K562 (cell line): Measurements from ENCODE around the gene PFKP. TPM values are rescaled to one million over a fixed set of nuclear protein-coding genes. Genes with fewer than 3 reads are reported as not detected.

ENCODE experiments used
- ARID3B ChIP-seq: fragments of 250-450 bp; sonication (Bioruptor Pico); IDR thresholded peaks from 2 replicates; pipeline ENCODE4 v1.4.0; 2020; ENCODE audit warnings: borderline replicate concordance
- ATF4 ChIP-seq: fragments of 450-650 bp; formaldehyde crosslinking; IDR thresholded peaks from 2 replicates; pipeline ENCODE4 v1.4.0; 2022; ENCODE audit warnings: mild to moderate bottlenecking, moderate library complexity
- BACH1 ChIP-seq: fragments of 200-800 bp; sonication (Bioruptor generic); IDR thresholded peaks from 2 replicates; pipeline ENCODE4 v1.6.1; 2016; ENCODE audit warnings: missing genetic modification characterization, missing compliant biosample characterization
- BMI1 ChIP-seq: fragments of 150-350 bp; IDR thresholded peaks from 2 replicates; pipeline ENCODE4 v1.6.1; 2014; ENCODE audit warnings: low read length
- C11orf30 ChIP-seq: fragments of 450-650 bp; IDR thresholded peaks from 2 replicates; pipeline ENCODE4 v1.6.1; 2016; ENCODE audit warnings: low read depth, mild to moderate bottlenecking
- E2F6 ChIP-seq, 2 experiments: IDR thresholded peaks; 2 replicates each; pipeline ENCODE4 v1.6.1; 2011; ENCODE audit warnings: borderline replicate concordance in 1 of 2, control low read depth in 1 of 2, low read depth in 1 of 2, low read length in 1 of 2, mild to moderate bottlenecking in 1 of 2, mixed read lengths in 1 of 2, moderate library complexity in 1 of 2; ENCODE audit not compliant: insufficient read depth in 1 of 2, insufficient read length in 1 of 2, poor library complexity in 1 of 2, severe bottlenecking in 1 of 2; ENCODE audit errors: extremely low read depth in 1 of 2
- FOXM1 ChIP-seq, 2 experiments: fragments of 450-650 bp in 1 of 2; sonication (generic) in 1 of 2; formaldehyde crosslinking in 1 of 2; IDR thresholded peaks; 2 replicates each; pipeline versions ENCODE4 v1.6.1 to v1.9.0; 2017 to 2022; ENCODE audit warnings: low read depth in 2 of 2, mild to moderate bottlenecking in 2 of 2, missing genetic modification reagents in 1 of 2, moderate library complexity in 1 of 2
- KLF1 ChIP-seq: fragments of 450-650 bp; IDR thresholded peaks from 2 replicates; pipeline ENCODE4 v1.6.1; 2016; ENCODE audit warnings: missing genetic modification characterization, missing compliant biosample characterization
- NRF1 ChIP-seq, 2 experiments: fragments of 450-650 bp; IDR thresholded peaks in 1 of 2; conservative IDR thresholded peaks in 1 of 2; 2 replicates each; pipeline ENCODE4 v1.6.1; 2014; ENCODE audit warnings: mild to moderate bottlenecking in 2 of 2
- NUFIP1 ChIP-seq: fragments of 450-650 bp; IDR thresholded peaks from 2 replicates; pipeline ENCODE4 v1.6.1; 2018; ENCODE audit not compliant: partially characterized antibody
- SIRT6 ChIP-seq: IDR thresholded peaks from one replicate; pipeline ENCODE4 v1.6.1; 2012; ENCODE audit warnings: low read depth, mild to moderate bottlenecking, control low read depth, inconsistent platforms, low read length, moderate library complexity
- TARDBP ChIP-seq: fragments of 450-650 bp; IDR thresholded peaks from 2 replicates; pipeline ENCODE4 v1.6.1; 2016
- ZMIZ1 ChIP-seq, 2 experiments: fragments of 150-350 bp in 1 of 2; IDR thresholded peaks; 2 replicates each; pipeline ENCODE4 v1.6.1; 2012 to 2016; ENCODE audit warnings: low read depth in 2 of 2, low read length in 2 of 2, mild to moderate bottlenecking in 1 of 2, moderate library complexity in 1 of 2
- ZNF311 ChIP-seq: fragments of 250-450 bp; sonication (Bioruptor Pico); IDR thresholded peaks from 2 replicates; pipeline ENCODE4 v1.4.0; 2020; ENCODE audit warnings: mild to moderate bottlenecking, moderate library complexity
- ZZZ3 ChIP-seq: fragments of 450-650 bp; IDR thresholded peaks from 2 replicates; pipeline ENCODE4 v1.6.1; 2016; ENCODE audit warnings: antibody characterized with exemption, mild to moderate bottlenecking, moderate library complexity
- polyA plus RNA-seq, 8 experiments: library from polyadenylated mRNA; depleted of rRNA in 4 of 8; stranded (reverse) in 5 of 8; unstranded in 3 of 8; fragments of >200 nt; fragmentation: Nextera tagmentation in 2 of 8; fragmentation: Illumina TruSeq in 1 of 8; extraction: Ambion mirVana in 2 of 8; extraction: Trizol in 1 of 8; gene quantifications; 2 replicates each; pipeline versions ENCODE4 v1.2.1 to v1.2.3, GENCODE V29; 2011 to 2014; ENCODE audit warnings: inconsistent platforms in 1 of 8, missing spikeins in 1 of 8
- total RNA-seq, 7 experiments: library from RNA; depleted of rRNA in 6 of 7; stranded (reverse); fragments of >200 nt in 6 of 7; fragmentation: Illumina TruSeq in 2 of 7; extraction: Trizol in 2 of 7; gene quantifications; 2 replicates each; pipeline versions ENCODE4 v1.2.1 to v1.2.3, GENCODE V29; 2011 to 2021; ENCODE audit warnings: low replicate concordance in 1 of 7

Gene PFKP
- total and polyA plus RNA-seq, 9 of the 15 experiments (the other 6 are each of a cell fraction or from before 2014, with no cell fraction given) = 23.5 to 116 (median 62.1) TPM

GRCh38 chr10:3180355-3181025 is 113.1 kb downstream of the PFKP start (continued):
- peak in 1 of 2 experiments; percentile 74 for TF ChIP-seq E2F6 (IDR thresholded peaks at IDR 0.05; ENCODE audit: borderline replicate concordance in 1 of 2, extremely low read depth in 1 of 2, insufficient read depth in 1 of 2, insufficient read length in 1 of 2, low read depth in 1 of 2, low read length in 1 of 2, poor library complexity in 1 of 2, severe bottlenecking in 1 of 2)
- TF ChIP-seq ATF4 (CRISPR knock-in tag) = no peak
- no peak for TF ChIP-seq SIRT6
- TF ChIP-seq ZZZ3 = no peak
- no peak for TF ChIP-seq NUFIP1
- no peak for TF ChIP-seq TARDBP
- TF ChIP-seq C11orf30 = no peak
- TF ChIP-seq NRF1 (conservative IDR thresholded peaks at IDR 0.05 in 1 of 2, IDR thresholded peaks at IDR 0.05 in 1 of 2) = 0 out of 4 replicates have a peak, but pooled peaks of 1 of the 2 experiments have one; percentile 24
- TF ChIP-seq ARID3B (CRISPR knock-in tag) = no peak
- TF ChIP-seq BMI1 = no peak
- TF ChIP-seq FOXM1 (IDR thresholded peaks at IDR 0.05; ENCODE audit: low read depth) = no peak
- TF ChIP-seq FOXM1 (CRISPR knock-in tag; IDR thresholded peaks at IDR 0.05; ENCODE audit: low read depth) = no peak
- TF ChIP-seq ZMIZ1 (IDR thresholded peaks at IDR 0.05; ENCODE audit: low read depth in 2 of 2, low read length in 2 of 2) = no peak
- TF ChIP-seq BACH1 (tag) = no peak
- TF ChIP-seq ZNF311 (CRISPR knock-in tag) = no peak
- no peak for TF ChIP-seq KLF1 (tag)
